SKM-1 (cell line): ENCODE results near the gene ETV5.

Experiments
- DNase-seq: peaks from one replicate; lab custom pipeline; 2025; ENCODE audit not compliant: unreplicated experiment; lab: John Stamatoyannopoulos, UW

ETV5 gene

DNA sequence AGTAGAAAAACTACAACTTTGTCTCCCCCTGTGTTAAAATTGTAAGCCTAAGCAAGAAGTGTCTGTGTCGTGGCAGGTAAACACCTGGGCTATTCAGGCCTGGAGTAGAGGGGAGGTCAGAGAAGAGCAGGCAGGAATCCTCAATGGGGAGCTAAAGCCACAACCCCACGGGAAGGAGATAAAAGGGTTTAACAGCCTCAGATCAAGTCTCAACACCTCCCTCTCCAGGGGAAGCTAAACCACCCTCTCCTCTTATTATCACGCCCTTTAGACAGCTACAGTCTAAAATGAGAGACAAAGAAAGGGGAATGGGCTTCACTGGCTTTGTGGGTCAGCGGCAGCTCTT lies 11.6 kb downstream of the ETV5 start:
- DNase-seq: no peak

DNA sequence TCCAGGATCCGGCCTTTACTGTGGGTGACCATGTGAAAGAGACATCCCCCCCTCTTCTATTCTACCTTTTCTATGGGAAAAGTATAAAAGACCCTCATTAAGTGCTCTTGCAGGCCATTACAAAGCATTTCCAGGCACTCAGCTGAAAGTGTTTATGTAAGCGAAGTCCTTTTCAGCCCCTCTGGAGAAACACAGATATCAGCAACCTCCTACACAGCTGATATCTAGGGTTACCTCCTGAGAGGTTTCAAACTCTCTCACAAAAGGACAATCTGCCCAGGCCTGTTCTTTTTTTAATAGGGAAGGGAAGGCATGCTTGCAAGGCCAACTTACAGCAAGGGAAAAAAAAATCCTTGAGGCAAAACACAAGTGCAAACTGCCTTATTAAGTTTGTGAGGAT lies 12.6 kb downstream of the ETV5 start:
- no peak for DNase-seq

DNA sequence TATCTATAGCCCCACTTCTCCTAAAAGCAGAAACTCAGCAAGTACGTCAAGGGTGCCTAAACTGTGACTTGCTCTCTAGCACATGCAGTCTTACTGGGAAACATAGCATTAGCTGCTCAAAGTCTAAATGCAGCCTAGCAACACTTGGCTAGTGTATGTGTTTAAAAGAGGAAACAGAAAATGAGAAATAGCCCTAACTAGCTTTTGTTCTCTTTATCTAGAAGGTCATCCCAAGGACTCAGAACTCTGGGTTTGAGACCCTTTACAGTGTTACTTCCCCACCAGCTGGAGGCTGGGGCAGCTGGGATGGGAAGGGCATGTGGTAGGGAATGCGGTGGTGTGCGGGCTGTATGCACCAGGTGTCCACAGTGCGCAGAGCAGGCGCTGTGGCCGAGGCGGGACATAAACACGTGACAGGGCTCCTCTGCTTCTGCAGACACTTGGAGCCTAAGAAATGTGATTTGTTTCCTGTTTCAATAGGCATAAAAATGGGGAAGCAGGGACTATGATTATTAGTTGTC lies 13.3 kb downstream of the ETV5 start:
- peak; percentile 31 for DNase-seq

DNA sequence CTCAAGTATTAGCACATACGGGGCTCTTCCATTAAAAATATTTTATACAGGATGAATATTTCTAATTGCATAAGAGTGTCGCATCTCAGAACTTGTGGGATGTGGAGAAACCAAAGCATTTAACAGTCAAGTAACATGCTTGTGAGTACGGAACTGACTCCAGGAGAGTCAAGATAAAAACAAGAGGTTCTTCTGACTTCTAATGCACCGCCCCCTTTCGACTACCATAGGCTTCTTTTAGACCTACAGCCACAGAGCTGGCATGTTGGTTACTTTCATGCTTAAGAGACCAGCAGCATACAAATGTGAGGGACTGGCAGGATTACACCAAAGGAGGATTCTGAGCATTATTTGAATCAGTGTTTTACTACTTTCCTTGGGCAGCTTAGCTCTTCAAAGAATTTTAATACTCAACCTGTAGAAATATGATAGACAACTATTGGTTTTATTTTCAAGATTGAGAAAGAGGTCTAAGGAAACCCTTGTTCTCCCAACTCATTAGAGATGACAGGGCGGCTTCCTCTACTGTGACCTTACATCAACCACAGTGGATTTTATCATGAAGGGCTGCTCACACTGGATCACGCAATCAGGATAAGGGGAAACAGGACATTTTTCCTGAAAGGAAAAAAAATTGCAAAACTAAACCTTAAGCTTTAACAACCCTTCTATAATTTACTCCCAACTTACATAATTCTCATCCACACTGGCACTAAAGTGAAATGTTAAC lies 14.0 kb downstream of the ETV5 start:
- no peak for DNase-seq

DNA sequence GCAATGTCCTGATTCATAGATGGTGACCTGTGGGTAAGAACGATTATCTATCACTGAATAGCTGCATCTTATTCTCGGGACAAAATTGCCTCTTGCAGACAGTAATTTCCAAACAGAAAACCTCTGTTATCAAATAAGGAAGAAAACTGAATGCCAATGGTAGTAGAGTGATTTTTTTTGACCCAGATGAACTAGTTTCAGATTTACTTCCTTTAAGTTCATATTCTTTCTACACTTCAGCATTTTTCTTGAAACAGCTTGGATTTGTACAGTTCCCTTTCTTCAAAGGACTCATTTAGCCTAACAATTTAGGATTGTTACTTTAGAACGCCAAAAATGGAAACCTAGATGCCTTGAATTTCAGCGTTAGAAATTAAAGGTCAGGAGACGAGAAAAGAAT lies 14.6 kb downstream of the ETV5 start:
- no peak for DNase-seq

DNA sequence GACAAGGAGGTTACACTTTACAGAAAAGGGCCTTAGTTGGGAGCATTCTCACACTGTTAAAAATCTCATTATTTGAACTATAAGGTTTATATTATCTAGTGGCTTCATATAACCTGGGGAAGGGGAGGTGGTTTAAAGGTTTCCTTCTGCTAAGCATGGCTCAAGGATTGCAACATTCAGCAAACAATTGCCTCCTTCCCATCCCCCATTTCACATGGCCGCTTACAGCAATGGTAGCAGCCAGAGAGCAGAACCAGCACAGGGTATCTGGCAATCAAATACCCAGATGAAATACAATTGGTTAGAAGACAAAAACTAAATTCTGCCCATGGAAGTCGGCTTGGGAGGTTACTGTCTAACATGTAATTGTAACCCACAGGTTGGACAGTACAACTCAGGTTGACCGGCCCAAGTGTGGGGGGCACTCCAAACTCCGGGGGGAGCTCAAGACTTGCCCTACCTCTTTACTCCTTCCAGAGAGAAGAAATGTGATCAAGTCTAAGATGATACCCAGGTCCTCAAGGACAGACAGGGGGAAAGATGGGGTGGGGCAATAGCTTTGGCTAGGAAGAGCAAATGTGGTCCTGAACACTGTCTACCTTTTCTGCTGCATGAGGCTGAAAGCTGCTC lies 15.5 kb downstream of the ETV5 start:
- DNase-seq: no peak

DNA sequence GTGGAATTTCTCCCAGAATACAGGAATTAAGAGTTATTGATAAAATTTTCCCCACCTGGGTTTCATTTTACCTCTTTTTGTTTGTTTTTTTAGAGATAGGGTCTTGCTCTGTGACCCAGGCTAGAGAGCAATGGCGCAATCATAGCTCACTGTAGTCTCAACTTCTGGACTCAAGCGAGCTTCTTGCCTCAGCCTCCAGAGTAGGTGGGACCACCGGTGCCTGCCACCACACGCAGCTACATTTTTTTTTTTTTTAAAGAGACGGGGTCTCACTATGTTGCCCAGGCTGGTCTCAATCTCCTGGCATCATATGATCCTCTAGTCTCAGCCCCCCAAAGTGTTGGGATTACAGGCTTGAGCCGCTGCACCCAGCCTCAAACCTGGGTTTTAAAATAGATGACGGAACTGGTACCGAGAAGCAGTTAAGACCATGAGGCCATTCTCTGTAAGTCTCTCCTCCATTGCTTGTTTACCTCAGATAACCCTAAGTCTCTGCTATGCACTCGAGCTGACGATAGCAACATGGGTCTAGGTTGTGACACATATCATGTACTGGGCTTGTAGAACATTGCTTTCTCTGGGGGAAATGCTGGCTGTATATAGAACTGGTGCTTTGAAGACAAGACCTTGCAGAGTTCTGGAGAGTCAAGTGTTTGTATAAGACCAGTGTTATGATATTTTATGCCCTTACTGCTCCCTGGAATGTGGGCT lies 16.4 kb downstream of the ETV5 start:
- DNase-seq: no peak

DNA sequence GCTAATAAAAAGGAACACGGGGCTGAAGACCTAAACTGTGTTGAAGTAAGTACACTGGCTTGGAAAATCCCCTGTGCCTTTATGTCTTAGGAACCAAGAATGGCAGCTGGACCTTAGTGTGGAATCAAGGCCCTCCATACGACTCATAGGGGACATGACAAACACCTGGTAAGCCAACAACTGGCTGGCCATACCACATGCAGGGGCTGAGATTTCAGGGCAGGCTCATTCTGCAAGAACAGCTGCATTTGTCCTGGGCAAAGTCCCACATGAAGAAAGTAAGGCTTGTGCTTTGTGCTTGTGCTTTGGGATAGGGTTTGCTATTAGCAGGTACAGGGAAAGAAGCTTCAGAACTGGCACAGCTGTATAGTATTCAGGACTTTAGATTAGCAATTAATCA lies 18.0 kb downstream of the ETV5 start:
- no peak for DNase-seq

DNA sequence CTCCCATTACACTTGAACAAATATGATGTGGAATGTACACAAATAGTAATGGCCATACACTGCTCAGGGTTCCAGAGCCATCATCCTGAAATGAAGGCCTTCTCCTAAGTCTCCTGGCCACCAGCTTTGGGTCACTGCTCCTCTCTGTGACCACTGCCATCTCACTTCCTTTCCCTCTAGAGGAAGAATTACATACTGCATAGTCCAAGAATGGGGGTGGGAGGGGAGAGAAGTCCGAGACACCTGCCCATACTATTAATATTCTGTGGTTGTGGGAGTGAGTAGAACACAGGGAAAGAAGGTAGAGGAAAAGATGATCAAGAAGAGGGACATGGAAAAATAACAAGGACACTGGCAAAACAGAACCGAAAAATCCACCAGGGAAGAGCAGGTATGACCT lies 20.6 kb downstream of the ETV5 start:
- no peak for DNase-seq

DNA sequence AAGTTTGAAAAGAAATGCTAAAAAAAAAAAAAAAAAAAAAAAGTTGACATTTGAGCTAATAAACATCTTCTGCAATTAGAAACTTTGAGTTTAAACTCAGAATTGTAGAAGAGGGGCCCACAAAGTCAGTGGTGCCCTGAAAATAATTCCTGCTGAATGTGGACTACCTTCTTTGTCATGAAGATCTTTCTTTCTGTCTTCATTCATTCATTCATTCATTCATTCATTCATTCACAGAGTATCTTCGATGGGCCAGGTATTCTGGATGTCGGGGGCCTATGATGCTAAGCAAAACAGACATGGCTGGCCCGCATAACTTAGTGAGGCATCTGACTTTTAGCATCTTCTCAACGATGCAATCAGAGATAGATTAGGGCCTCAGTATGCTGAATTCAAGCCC lies 24.6 kb downstream of the ETV5 start:
- DNase-seq: no peak

DNA sequence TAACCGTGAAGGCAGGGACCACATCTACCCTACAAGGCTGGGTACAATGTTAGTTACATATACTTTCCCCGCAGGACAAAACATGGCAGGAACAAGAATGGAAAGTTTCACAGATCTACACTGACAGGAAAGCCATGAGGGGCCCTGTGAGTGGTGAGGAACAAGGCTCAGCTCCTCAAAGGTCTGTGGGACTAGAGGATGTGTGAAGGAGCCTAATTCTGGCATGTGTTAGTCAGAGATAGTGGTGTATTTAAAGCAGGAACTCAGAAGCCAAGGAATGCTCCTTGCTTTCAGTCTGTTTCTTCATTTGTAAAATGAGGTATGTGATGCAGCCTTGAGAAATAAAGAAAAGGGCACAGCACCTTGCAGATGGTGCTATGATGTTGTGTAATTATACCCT lies 25.1 kb downstream of the ETV5 start:
- DNase-seq: no peak

DNA sequence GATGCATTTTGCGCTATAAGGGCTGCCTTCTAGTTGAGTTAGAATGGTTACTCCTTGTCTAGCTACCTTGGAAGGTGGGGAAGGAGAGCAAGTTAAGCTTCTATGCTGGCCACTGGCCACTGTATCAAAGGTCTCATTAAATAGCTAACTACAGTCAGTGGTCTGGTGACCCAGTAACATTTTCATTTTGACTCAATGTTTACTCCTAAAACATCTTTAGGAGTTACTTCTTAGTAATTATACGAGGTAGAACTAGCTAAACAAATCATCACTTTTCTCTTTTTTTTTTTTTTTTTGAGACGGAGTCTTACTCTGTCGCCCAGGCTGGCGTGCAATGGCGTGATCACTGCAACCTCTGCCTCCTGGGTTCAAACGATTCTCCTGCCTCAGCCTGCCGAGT lies 26.7 kb downstream of the ETV5 start:
- no peak for DNase-seq

DNA sequence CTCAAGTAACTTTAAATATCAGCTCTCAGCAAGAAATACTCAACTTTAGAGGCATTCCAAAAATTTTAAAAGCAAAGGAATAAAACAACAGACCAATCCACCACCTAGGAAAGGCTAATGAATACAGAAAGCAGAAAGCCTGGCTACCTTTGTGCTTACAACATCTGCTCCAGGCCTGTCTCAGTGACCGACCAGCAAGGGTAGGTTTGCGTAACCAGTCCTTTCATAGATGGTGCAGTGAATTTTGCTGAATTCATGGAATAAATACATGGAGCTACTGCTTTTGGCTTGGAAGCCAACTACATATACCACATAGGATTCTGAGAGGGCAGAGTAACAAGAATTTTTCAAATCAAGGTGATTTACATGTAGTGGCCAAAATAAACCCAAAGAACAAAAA lies 27.2 kb downstream of the ETV5 start:
- no peak for DNase-seq

DNA sequence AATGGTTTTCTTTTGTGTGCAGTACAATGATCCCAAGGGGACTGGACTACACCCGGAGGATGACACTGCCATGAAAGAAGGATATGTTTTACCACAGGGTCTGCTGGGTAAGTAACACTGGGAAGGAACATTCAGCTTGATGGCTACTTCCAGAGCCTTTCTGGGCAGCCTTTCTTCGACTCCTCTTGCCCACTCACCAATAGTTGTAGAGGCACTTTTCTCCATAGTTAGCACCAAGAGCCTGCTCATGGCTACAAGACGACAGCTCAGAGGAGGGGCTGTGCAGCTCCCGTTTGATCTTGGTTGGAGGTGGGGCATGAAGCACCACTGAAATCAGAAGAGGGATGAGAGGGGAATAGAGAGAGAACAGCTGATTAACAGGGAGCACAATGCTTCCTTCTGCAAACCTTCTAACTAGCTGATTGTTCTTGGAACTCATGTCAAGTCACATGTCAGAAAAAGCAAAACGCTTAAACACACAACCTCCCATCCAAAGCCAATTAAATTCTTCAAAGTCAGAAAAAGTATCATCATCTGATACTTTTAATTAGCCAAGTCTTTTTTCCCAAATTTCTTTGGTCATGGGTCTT lies 27.9 kb downstream of the ETV5 start:
- DNase-seq: no peak

DNA sequence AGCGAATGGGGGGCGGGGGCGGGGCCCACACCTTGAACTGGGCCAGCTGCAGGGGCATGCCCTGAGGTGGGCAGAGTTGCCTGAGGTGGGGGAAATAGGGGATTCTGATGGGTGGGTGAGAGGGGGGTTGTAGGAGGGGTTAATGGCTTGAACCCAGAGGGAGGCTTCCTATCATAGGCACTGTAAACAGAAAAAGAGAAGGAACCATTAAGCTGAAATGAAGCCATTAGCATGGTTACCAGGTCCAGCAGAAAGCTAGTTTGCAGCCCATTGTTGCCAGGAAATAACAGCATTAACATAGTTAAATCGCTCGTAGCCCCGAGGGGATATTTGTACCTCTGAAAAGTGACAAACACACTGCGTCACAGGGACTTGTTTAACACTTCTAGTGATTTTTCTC lies 29.0 kb downstream of the ETV5 start:
- no peak for DNase-seq

DNA sequence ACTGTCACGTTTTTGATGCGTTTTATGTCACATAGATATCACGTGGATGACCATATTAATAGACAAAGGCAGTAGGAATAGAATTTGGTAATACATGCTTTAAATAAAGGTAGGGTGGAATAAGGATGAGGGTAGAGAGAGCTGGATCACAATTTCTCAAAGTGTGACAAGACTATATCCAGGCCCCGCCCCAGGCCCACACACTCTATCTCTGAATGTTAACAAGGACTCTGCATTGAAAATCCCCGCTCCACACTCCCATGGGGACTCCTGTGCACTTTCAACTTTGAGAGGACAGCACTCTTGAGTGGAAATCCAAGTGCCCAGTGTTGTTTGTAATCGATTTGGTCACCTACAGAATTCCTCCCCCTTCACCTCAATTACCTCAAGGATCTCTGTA lies 31.4 kb downstream of the ETV5 start:
- no peak for DNase-seq

DNA sequence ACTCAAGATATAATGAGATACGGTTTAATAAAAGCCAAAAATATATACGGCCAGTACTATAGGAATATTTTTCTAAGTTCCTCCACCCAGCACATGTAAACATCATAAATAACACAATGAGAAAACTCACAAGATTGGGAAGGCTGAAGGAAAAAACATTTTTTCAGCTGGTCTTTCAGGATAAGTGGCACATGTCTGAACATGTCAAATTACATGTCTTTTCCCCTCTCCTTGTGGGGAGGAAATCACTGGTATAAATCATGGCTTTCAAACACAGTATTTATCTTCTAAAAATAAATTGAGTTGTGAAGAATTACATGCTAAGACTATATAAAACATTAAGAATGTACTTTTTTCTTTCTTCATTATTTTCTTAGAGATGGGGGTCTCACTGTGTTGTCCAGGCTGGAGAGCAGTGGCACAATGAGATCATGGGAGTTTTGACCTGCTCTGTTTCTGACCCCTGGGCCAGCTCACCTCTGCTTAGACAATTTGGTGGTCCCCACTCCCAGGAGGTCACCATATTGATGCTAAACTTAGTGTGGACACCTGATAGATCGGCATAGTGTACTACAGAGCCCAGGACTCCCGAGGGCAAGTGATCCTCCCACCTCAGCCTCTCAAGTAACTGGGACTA lies 32.8 kb downstream of the ETV5 start:
- DNase-seq: no peak

DNA sequence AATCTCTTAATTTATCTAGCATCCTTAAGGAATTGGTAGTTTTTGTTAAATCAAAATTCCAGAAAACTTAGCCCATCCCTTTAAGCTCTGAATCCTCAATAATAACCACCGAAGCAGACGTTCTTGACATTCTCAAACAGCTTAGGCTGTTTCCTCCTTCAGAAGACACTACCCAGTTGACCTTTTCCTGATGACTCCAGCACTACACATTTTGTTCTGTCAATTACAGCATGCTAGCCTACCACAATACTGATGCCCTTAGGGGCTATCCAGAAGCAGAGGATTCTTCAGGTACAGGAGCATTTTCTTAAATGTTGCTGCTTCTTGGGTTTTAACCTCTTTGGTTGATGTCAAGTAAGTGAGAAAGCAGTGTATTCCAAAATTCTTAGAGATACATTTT lies 33.4 kb downstream of the ETV5 start:
- no peak for DNase-seq

DNA sequence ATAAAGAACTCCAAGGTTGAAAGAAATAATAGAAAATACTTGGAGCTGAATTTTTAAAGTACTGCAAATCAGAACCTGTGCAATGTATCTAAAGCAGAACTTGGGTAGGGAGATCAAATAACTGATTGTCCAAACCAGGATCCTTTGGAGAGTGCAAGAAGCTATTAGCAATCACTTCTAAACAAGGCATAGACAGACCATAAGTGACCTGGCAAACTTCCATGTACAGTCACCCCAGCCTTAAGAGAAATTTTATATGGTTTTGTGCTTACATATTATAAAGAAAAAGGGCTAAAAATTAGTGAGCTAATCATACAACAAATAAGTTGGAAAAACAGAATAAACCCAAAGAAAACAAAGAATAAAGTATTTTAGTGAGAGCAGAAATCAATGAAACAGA lies 35.2 kb downstream of the ETV5 start:
- no peak for DNase-seq

DNA sequence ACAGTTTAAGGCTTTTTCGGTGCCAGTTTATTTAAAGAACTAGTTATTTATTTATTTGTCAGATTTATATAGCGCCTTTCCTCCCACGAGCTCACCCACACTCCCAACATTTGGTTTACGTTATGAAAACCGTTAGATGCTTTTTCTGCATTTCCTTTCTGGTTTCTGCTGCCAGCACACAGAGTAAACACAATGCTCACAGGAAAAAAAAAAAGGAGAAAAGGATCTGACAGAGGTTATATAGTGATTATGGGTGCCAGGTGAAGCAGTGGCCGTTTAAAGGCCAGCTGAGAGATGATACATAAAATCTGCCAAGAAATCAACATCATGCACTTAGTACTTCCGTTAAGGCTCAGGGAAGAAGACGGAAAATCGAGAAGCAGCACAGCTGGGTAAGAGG lies 37.9 kb downstream of the ETV5 start:
- no peak for DNase-seq

DNA sequence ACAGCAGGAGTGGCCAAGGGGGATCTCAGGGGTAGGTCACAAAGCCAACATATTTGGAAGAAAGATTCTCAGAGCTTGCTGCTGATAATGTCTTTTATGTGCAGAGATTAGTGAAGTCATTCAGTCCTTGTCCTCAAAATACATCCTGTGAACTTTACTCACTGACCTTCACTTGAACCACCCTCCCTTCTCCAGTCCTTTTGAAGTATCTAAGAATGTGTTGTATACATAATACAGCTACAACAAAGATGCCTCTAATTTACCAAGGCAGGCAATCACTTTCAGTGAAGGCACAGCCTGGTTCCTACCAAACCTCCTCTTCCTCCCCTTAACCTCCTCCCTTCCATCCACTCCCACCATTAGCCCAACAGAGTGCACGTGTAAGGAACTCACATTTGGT lies 38.3 kb downstream of the ETV5 start:
- no peak for DNase-seq

DNA sequence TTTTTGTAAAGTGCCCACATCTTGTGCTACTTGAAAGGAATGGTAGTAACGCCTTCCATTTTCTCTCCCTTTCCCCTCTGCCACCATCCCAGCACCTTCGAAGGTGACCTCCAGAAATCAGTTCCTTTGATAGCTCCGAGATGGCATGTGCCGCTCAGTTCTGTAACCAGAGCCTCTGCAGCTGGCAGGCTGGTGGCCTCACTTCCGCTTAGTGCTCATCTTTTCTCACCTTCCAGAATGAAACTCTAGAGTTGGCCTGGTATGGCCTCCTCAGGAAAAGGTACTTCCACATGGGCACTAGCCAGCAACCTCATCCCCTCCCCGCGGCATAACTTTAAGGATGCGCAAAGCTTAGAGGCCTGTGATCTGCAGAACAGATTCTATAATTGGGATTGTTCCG lies 38.8 kb downstream of the ETV5 start:
- no peak for DNase-seq
